Measurements from ENCODE around the gene BEGAIN.

- TF ChIP-seq CTCF (IDR thresholded peaks at IDR 0.05; ENCODE audit: low read length) (no peak), EZH2 (IDR thresholded peaks at IDR 0.05; ENCODE audit: borderline replicate concordance, low read length) (no peak)
Observed at GRCh38 chr14:100587763-100588411, 670 bp upstream of the BEGAIN start.

All from OCI-LY1 (cell line).